Neural progenitor cell (in vitro differentiated cells): Measurements from ENCODE around the gene ARHGEF11.

Source experiments
- CTCF ChIP-seq: fragments of 200-600 bp; sonication (generic); IDR thresholded peaks from 2 replicates; pipeline ENCODE4 v1.5.1; 2017; ENCODE audit warnings: antibody characterized with exemption, mild to moderate bottlenecking
- EZH2 ChIP-seq: fragments of 200-600 bp; sonication (generic); IDR thresholded peaks from 2 replicates; pipeline ENCODE4 v1.6.1; 2017; ENCODE audit warnings: antibody characterized with exemption, mild to moderate bottlenecking, moderate library complexity
- EZH2phosphoT487 ChIP-seq: fragments of 200-600 bp; sonication (generic); IDR thresholded peaks from 2 replicates; pipeline ENCODE4 v1.6.1; 2017; ENCODE audit warnings: antibody characterized with exemption

- TF ChIP-seq CTCF: no peak
- TF ChIP-seq EZH2phosphoT487: no peak
- TF ChIP-seq EZH2: no peak
These were observed 109.4 kb downstream of the ARHGEF11 start for GRCh38 chr1:156936191-156936590.
